Epithelial cell of proximal tubule (primary cell): Measurements from ENCODE around the gene PLD1. TPM values are rescaled to one million over a fixed set of nuclear protein-coding genes. Genes with fewer than 3 reads are reported as not detected.

Experiments used
- DNase-seq: peaks from one replicate; pipeline ENCODE4 v3.0.0-alpha.2; 2011; ENCODE audit warnings: low read depth
- H3K4me3 ChIP-seq: 2 replicates; pipeline ENCODE4 v1.5.1; 2011; ENCODE audit warnings: low read depth, mild to moderate bottlenecking, low read length
- CTCF ChIP-seq: conservative IDR thresholded peaks from 2 replicates; pipeline ENCODE4 v1.5.1; 2012; ENCODE audit warnings: low read depth, mild to moderate bottlenecking, low read length
- total RNA-seq: library from RNA; depleted of rRNA; stranded (reverse); fragments of >200 nt; gene quantifications from 2 replicates; pipeline ENCODE4 v1.2.3, GENCODE V29; 2015

PLD1 gene
- total RNA-seq, 1 donor from 2014 or later = 5.1 TPM

GRCh38 chr3:171789759-171790505 lies 20.4 kb downstream of the PLD1 start:
- H3K4me3 ChIP-seq = no peak overlapping the region
- TF ChIP-seq CTCF = no peak
- DNase-seq = no peak

GRCh38 chr3:171788546-171789351 lies 21.5 kb downstream of the PLD1 start:
- no peak for DNase-seq
- TF ChIP-seq CTCF = no peak
- H3K4me3 ChIP-seq = no peak overlapping the region

GRCh38 chr3:171786997-171787396 lies 23.3 kb downstream of the PLD1 start:
- no peak overlapping the region for H3K4me3 ChIP-seq
- DNase-seq = no peak
- no peak for TF ChIP-seq CTCF

- no peak for TF ChIP-seq CTCF
- no peak overlapping the region for H3K4me3 ChIP-seq
- no peak for DNase-seq
Measured at GRCh38 chr3:171784937-171785336, 25.3 kb downstream of the PLD1 start.

GRCh38 chr3:171784387-171784786 lies 25.9 kb downstream of the PLD1 start:
- no peak overlapping the region for H3K4me3 ChIP-seq
- no peak for TF ChIP-seq CTCF
- DNase-seq = no peak

GRCh38 chr3:171783626-171784025 lies 26.7 kb downstream of the PLD1 start:
- H3K4me3 ChIP-seq = no peak overlapping the region
- TF ChIP-seq CTCF = no peak
- DNase-seq = no peak
